Tracheal epithelial cell (primary cell): ENCODE data around the gene PALMD. TPM values are rescaled to one million over a fixed set of nuclear protein-coding genes. Genes with fewer than 3 reads are reported as not detected.

Source experiments
- total RNA-seq: library from RNA; depleted of rRNA; stranded (reverse); fragments of >200 nt; gene quantifications from 2 replicates; pipeline ENCODE4 v1.2.1, GENCODE V29; 2014

Gene PALMD, protein sequence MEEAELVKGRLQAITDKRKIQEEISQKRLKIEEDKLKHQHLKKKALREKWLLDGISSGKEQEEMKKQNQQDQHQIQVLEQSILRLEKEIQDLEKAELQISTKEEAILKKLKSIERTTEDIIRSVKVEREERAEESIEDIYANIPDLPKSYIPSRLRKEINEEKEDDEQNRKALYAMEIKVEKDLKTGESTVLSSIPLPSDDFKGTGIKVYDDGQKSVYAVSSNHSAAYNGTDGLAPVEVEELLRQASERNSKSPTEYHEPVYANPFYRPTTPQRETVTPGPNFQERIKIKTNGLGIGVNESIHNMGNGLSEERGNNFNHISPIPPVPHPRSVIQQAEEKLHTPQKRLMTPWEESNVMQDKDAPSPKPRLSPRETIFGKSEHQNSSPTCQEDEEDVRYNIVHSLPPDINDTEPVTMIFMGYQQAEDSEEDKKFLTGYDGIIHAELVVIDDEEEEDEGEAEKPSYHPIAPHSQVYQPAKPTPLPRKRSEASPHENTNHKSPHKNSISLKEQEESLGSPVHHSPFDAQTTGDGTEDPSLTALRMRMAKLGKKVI
- total RNA-seq, result 1.7 and 4.7 TPM in 2 replicates

DNA sequence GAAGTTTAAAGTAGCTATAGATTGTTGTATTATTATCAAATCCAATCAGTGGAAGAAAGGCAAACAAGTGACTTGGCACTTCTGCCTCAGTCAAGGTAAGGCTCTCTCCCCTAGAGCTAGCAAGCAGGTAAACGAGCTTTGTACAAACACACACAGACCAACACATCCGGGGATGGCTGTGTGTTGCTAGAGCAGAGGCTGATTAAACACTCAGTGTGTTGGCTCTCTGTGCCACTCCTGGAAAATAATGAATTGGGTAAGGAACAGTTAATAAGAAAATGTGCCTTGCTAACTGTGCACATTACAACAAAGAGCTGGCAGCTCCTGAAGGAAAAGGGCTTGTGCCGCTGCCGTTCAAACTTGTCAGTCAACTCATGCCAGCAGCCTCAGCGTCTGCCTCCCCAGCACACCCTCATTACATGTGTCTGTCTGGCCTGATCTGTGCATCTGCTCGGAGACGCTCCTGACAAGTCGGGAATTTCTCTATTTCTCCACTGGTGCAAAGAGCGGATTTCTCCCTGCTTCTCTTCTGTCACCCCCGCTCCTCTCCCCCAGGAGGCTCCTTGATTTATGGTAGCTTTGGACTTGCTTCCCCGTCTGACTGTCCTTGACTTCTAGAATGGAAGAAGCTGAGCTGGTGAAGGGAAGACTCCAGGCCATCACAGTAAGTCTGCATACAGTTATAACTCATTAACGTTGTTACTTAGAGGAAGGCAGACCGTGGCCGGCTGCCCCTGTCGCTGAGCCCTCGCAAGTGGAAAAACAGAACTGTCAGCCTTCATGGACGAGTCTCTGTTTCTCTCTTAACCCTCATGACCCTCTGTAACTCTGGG is at the start of gene PALMD:
Gene PALMD, plus strand, starts transcription at position 415 of the 833 bp plus-strand sequence. Its CDS starts 205 bp downstream, at position 620.

Other genes starting within 250 kb of the PALMD start
- gene FRRS1, start 120.5 kb downstream of the PALMD start, total RNA-seq, result 25.8 and 49.2 TPM in 2 replicates
- gene AGL, start 204.2 kb downstream of the PALMD start, total RNA-seq, result 8.1 and 9.9 TPM in 2 replicates